ENCODE results near the gene TBL2.

DNA sequence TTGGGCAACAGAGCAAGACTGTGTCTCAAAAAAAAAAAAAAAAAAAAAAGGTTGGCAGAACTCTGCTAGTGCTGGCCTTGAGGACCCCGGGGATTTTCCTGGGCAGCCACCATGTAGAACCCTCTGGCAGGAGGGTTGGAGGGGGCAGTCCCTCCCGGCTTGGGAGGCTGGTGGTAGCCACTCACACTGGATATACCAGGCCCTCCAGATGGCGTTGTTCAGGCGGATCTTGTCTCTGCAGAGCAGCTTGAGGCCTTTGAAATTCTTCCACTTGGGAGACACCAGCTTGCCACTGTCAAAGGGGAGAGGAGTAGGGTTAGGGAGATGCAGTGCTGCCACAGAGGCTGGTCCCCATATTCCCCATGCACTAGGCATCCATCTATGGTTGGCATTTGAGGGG is 37.5 kb upstream of the TBL2 start:
- TF ChIP-seq EZH2 (IDR thresholded peaks at IDR 0.05; ENCODE audit: insufficient read depth, poor library complexity, severe bottlenecking) (no peak), EZH2phosphoT487 (IDR thresholded peaks at IDR 0.05; ENCODE audit: insufficient read depth, low read depth) (no peak)
